GM19328 (cell line): ENCODE results near the gene ADSL.
A peak's percentile ranks its signal among the peaks of the same experiment; 100 is the strongest.

ENCODE experiments used
- ATAC-seq: cut with Tn5 transposase; IDR thresholded peaks from one replicate; pipeline ENCODE4 v1.9.1; 2021; ENCODE audit warnings: mild to moderate bottlenecking, moderate library complexity; ENCODE audit not compliant: unreplicated experiment

ADSL gene

GRCh38 chr22:40326905-40327735 is 19.2 kb upstream of the ADSL start:
- no peak for ATAC-seq

DNA sequence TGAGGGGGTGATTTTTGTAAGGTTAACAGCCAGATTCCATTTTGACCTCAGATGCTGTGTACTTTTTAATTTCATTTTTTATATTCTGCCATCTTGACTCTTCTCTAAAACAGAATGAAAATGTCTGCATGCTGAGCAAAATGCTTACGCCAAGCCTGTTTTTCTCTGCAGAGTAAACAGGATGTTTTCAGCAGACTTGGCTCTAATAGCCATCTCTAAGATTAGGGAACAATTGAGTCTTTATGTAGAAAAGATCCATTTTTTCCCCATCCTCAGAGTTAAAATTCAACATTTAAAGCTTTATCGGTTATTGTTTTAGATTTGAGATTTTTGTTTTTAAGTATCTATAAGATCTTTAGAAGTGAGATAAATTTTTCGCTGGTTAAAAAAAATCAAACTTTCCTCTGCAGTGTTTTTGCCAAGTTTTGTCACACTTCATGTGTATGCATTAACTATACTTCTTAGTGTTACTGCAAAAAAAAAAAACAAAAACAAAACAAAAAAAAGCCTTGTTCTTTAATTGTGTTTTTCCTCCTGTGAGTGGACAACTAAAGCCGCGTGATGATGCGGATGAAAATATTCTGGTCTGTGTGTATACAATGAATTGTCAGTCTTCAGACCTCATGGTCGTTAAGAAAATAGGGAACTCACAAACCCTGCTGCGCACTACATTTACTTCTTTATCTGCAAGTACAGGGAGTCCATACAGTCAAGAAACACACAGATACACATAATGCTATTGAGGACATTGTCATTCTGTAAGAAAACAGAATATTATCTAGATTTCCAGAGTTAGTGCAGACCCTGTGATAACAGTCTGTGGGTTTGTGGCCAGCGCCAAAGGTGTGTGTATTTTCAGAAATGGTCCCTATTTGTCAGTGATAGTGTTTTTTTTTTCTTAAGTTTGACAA is 17.5 kb upstream of the ADSL start:
- no peak for ATAC-seq

DNA sequence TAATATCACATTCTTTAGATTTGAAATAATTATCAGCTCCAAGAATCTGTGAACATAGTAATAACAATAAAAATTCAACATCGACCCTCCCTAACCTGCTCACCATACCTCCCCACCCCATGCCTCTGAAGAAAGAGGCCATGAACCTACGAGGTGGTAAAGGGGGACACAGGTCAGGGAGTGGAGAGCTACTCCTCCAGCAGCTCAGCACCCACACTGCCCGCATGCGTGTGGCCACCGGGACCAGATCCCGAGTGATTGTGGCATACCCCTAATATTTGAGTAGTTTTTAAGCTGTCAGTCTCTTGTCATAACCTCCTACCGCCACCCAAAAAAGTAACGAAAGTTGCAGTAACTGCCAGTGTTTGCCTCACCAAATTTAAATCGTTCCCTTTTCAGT is 16.8 kb upstream of the ADSL start:
- ATAC-seq: no peak

GRCh38 chr22:40330086-40330485 is 16.2 kb upstream of the ADSL start:
- no peak for ATAC-seq

- no peak for ATAC-seq
Observed at GRCh38 chr22:40330615-40331014, 15.7 kb upstream of the ADSL start.

DNA sequence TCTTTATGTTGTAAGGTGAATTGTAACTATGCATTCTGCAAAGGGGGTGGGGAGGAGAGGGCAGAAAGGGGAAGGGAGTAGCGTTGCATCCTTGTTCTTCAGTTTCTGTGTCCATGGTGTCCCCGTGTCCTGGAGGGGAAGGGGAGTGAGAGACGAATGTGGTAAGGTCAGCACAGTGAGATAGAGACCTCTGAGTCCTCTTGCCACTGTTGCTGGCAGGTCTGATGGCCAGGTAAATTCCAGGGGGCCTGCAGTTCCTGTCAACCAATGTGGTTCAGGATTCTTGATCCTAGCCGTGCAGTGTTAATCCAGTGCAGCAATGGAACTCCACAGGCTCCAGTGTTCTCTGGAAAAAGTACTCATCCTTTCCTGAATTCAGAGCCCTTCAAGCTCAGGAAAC is 14.6 kb upstream of the ADSL start:
- ATAC-seq: no peak

GRCh38 chr22:40332319-40332781 is 13.9 kb upstream of the ADSL start:
- ATAC-seq: no peak

GRCh38 chr22:40334060-40334459 is 12.2 kb upstream of the ADSL start:
- no peak for ATAC-seq

DNA sequence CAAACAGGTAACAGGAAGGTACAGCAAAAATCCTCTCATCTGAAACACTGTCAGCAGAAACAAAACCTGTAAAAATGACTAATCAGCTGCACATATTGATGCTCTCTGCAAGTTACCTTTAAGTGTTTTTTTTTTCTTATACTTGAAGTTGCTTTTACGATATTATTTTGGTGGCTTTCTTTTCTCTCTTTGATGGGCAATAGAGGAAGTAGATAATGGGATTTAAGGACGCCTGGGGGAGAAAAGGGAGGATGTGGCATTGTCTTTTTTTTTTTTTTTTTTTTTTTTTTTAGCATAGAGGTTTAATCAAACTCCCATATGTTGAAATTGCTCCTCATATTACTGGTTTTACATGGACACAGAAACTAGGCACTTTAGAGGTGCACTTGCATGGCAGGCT is 11.4 kb upstream of the ADSL start:
- ATAC-seq: no peak

- ATAC-seq: no peak
Observed at GRCh38 chr22:40335358-40335757, 10.9 kb upstream of the ADSL start.

DNA sequence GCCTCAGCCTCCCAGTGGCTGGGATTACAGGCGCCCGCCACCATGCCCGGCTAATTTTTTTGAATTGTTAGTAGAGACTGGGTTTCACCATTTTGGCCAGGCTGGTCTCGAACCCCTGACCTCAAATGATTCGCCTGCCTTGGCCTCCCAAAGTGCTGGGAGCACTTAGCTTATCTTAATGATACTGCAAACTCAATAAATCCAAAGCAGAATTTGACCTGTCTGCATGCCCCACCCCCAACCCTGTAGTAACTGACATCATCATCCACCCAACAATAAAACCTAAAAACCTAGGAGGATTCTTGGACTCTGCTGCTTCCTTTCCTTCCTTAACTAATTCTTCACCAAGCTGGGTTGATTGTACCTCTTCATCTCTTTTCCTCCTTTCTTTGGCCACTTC is 6.3 kb upstream of the ADSL start:
- ATAC-seq: no peak

- ATAC-seq: no peak
Observed at GRCh38 chr22:40341604-40342003, 4.7 kb upstream of the ADSL start.

GRCh38 chr22:40342521-40342920 is 3.8 kb upstream of the ADSL start:
- no peak for ATAC-seq

- no peak for ATAC-seq
Observed at GRCh38 chr22:40345271-40345670, 1.0 kb upstream of the ADSL start.

DNA sequence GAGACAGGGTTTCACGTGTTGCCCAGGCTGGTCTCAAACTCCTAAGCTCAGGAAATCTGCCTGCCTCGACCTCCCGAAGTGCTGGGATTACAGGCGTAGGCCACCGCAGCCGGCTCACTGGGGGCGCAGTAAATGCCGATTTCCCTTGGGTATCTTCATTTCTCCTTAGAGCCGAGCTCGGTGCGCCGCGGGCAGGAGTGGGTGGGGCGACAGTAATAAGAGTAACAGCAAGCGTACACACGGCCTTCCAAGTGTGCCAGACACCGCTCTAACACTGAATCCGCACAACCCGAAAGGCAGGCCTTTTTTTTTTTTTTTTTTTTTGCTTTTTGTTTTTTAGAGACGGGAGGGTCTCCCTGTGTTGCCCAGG is 500 bp upstream of the ADSL start:
- peak; percentile 29 for ATAC-seq

DNA sequence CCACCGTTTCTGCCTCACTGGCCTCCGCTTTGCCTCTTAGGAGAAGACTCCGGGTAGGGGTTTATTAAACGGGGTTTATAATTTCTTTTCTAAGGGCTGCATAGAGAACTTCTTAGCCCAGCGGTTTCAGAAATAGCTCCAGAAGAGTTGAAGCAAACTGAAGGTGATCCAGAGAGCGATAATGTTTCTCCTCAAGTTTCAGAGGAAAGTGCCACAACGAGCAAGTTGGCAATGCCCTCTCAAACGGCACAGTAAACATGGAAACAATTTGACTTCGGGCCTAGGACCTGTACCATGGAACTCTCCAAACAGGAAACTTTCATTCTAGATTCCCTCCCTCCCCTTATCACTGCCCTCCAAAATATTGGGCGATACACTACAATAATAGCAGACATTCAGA is 1.0 kb downstream of the ADSL start:
- ATAC-seq: no peak

DNA sequence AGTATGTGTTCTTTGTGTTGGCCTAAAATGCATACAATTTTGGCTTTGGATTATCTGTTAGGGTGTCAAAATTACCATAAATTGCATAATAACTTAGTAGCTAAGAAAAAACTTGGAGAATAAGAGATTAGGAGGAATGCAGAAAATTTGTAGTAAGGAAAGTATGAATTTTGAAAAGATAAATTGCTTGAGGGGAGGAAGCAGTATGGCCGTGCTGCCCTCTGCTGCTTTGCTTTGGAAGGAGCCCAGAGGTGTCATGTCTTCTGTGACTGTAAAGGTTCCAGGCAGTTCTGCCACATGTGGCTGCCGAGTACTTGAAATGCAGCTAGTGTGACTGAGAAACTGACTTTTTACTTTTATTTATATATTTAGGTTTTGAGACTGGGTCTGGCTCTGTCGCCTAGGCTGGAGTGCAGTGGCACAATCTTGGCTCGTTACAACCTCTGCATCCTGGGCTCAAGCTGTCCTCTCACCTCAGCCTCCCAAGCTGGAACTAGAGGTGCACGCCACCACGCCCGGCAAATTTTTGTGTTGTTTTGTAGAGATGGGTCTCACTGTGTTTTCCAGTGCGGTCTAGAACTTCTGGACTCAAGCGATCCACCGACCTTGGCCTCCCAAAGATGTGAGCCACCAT is 1.8 kb downstream of the ADSL start:
- ATAC-seq: no peak

- no peak for ATAC-seq
Observed at GRCh38 chr22:40352763-40353162, 6.5 kb downstream of the ADSL start.

- no peak for ATAC-seq
Observed at GRCh38 chr22:40361100-40361499, 14.8 kb downstream of the ADSL start.

DNA sequence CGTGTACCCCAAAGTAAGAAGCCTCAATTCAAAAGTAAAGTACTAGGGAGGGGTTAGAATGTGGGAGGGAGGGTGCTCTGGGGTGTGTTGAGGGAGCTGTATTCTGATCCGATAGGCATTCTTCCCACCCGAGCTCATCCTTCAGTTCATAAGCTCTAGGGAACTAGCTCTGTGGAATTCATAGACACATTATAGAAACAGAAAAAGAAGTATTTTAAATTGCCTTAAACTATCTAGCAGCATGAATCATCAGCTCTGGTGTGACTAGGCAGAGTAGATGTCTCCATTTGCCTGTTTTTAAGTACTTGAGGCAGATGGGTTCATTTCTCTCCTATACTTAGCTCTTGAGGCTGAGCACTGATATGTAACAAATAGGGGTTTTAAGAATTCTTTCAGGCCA is 16.8 kb downstream of the ADSL start:
- no peak for ATAC-seq

DNA sequence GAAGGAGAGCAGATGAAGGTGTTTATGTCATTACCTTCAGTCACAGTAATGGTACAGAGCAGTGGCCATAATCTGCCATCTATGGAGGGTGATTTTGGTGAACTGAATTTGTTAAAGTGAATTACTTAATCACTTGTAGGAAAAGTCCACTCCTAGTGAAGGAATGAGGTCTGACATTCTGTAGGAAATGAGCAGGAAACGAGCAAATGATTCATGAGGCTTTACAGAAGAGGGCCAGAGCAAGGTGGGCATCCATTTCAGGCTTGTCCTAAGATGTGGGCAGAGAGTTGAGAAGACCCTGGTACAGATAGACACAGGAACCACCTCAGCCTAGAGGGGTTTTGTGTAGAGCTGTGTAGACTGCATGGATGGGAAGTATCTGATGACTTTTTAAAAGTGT is 18.1 kb downstream of the ADSL start:
- ATAC-seq: no peak

DNA sequence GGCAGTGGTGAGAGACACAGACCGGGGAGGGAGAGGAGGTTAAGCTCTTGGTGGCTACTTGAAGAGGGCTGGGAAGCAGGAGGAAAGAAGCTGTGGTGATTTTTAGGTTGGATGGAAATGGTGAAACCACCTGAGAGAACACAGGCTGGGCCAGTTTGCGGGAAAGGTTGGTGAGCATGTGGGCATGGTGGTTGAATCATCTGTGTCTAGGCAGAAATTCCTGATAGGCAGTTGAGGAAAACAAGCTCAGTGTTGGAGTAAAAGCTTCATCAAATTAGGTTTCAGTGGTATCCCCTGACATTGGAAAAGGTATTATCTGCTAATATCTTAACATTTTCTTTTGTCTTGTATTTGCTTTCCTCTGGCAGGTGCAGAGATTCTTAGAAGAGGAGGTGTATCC is 19.8 kb downstream of the ADSL start:
- ATAC-seq: no peak
